NCI-H2196 (cell line): ENCODE data around the gene CRYBG1.
"Not testable (repeated sequence)": the region's sequence is repeated elsewhere in the genome, so short reads cannot be mapped to it uniquely, and the experiment has no call there.

ENCODE experiments used
- DNase-seq: peaks from one replicate; lab custom pipeline; 2025; ENCODE audit not compliant: unreplicated experiment; lab: John Stamatoyannopoulos, UW

Gene CRYBG1

GRCh38 chr6:106372838-106373501 is 12.5 kb downstream of the CRYBG1 start:
- no peak for DNase-seq

- no peak for DNase-seq
Measured at GRCh38 chr6:106373502-106374239, 13.2 kb downstream of the CRYBG1 start.

- no peak for DNase-seq
Measured at GRCh38 chr6:106377061-106377540, 16.6 kb downstream of the CRYBG1 start.

GRCh38 chr6:106379951-106380350 is 19.4 kb downstream of the CRYBG1 start:
- DNase-seq, result no peak

- DNase-seq, result no peak
Measured at GRCh38 chr6:106380407-106380806, 19.9 kb downstream of the CRYBG1 start.

- DNase-seq, result no peak
Measured at GRCh38 chr6:106381223-106381622, 20.7 kb downstream of the CRYBG1 start.

GRCh38 chr6:106381881-106382280 is 21.4 kb downstream of the CRYBG1 start:
- DNase-seq, result no peak

- no peak for DNase-seq
Measured at GRCh38 chr6:106383573-106383972, 23.1 kb downstream of the CRYBG1 start.

- no peak for DNase-seq
Measured at GRCh38 chr6:106385530-106385929, 25.0 kb downstream of the CRYBG1 start.

- DNase-seq, result no peak
Measured at GRCh38 chr6:106387875-106388274, 27.4 kb downstream of the CRYBG1 start.

- no peak for DNase-seq
Measured at GRCh38 chr6:106390088-106390487, 29.6 kb downstream of the CRYBG1 start.

GRCh38 chr6:106396426-106397220 is 36.1 kb downstream of the CRYBG1 start:
- DNase-seq, result no peak

- DNase-seq, result no peak
Measured at GRCh38 chr6:106397431-106397830, 36.9 kb downstream of the CRYBG1 start.

GRCh38 chr6:106398621-106399020 is 38.1 kb downstream of the CRYBG1 start:
- DNase-seq, result no peak

GRCh38 chr6:106405044-106405443 is 44.5 kb downstream of the CRYBG1 start:
- DNase-seq, result not testable (repeated sequence)

GRCh38 chr6:106411056-106411455 is 50.5 kb downstream of the CRYBG1 start:
- no peak for DNase-seq

GRCh38 chr6:106411643-106412200 is 51.2 kb downstream of the CRYBG1 start:
- no peak for DNase-seq

GRCh38 chr6:106413016-106413415 is 52.5 kb downstream of the CRYBG1 start:
- no peak for DNase-seq

- no peak for DNase-seq
Measured at GRCh38 chr6:106413722-106414121, 53.2 kb downstream of the CRYBG1 start.

GRCh38 chr6:106415921-106416320 is 55.4 kb downstream of the CRYBG1 start:
- DNase-seq, result no peak

GRCh38 chr6:106417572-106418147 is 57.1 kb downstream of the CRYBG1 start:
- no peak for DNase-seq
